NCI-H128 (cell line): ENCODE measurements around the gene ALDH1A2.
"Not testable (repeated sequence)": the region's sequence is repeated elsewhere in the genome, so short reads cannot be mapped to it uniquely, and the experiment has no call there.

Source experiments
- DNase-seq: peaks from one replicate; lab custom pipeline; 2025; ENCODE audit not compliant: unreplicated experiment; lab: John Stamatoyannopoulos, UW

ALDH1A2 gene

GRCh38 chr15:58043192-58043903 is 22.2 kb downstream of the ALDH1A2 start:
- no peak for DNase-seq

GRCh38 chr15:58042006-58042405 is 23.5 kb downstream of the ALDH1A2 start:
- DNase-seq = no peak

GRCh38 chr15:58040150-58040549 is 25.4 kb downstream of the ALDH1A2 start:
- no peak for DNase-seq

- no peak for DNase-seq
Measured at GRCh38 chr15:58039079-58040035, 26.2 kb downstream of the ALDH1A2 start.

DNA sequence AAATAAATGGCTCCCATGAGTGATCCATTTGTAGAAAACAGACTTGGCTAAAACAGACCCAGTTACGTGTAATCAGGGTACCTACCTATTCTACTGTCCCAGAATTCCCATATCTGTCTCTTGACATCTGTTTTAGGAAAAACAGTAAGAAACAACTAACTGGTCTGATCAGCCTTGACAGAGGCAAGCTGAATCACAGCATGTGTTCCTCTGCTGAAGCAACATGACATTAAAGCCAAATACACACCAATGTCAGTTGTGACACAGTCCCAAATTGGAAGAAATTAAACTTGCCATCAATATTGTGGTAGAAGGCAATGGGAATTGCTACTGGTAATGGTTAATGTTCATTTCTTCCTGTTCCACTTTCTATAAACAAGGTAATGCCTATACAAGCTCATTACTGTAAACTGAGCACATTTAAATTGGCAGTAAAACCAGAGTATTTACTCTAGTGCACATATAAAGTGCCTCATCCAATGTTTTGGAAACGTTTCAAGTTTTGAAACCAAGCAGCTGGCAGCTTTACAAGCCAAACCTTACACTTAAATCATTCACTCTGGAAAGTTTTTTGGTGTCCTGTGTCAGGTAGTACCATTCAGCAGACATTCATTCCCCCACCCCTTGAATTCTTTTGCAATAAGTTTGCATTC is 27.0 kb downstream of the ALDH1A2 start:
- DNase-seq = peak; percentile 82

DNA sequence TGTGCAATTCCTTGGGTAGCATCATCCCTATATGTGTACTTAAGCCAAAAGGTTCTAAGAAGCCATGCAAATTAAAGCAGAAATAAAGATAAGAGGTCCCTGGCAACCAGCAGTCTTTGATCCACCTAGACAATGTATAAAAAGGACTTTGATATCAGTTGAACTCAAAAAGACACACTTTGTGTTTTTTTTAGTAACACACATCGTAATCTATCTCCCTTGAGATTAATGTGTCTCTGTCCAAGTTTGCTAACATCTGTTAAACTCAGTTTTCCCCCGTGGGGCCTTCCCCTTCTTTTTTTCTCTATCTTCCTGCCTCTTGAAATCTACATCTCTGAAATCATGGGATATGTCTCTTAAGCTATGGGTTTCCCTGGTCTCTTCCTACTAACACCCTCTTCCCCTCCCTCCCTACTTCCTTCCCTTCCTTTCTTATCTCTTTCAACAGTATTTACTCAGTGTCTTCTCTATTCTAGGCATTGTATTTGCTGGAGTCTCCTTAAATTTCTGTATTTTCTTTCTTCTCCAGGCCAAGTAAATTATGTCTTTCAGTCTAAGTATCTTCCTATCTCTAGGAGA is 27.7 kb downstream of the ALDH1A2 start:
- DNase-seq = no peak

GRCh38 chr15:58036579-58036978 is 28.9 kb downstream of the ALDH1A2 start:
- DNase-seq = no peak

DNA sequence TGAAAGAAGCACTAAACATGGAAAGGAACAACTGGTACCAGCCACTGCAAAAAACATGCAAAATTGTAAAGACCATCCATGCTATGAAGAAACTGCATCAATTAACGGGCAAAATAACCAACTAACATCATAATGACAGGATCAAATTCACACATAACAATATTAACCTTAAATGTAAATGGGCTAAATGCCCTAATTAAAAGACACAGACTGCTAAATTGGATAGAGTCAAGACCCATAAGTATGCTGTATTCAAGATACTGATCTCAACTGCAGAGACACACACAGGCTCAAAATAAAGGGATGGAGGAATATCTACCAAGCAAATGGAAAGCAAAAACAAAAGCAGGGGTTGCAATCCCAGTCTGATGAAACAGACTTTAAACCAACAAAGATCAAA is 37.1 kb downstream of the ALDH1A2 start:
- not testable (repeated sequence) for DNase-seq

DNA sequence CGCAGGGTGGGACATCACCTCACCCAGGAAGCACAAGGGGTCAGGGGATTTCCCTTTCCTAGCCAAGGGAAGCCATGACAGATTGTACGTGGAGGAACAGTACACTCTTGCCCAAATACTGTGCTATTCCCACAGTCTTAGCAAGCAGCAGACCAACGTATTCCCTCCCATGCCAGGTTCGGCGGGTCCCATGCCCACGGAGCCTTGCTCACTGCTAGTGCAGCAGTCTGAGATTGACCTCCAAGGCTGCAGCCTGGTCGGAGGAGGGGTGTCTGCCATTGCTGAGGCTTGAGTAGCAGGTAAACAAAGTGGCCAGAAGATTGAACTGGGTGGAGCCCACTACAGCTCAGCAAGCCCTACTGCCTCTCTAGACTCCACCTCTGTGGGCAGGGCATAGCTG is 39.0 kb downstream of the ALDH1A2 start:
- no peak for DNase-seq

- no peak for DNase-seq
Measured at GRCh38 chr15:58026051-58026450, 39.5 kb downstream of the ALDH1A2 start.

- DNase-seq = no peak
Measured at GRCh38 chr15:58021332-58022230, 43.9 kb downstream of the ALDH1A2 start.

DNA sequence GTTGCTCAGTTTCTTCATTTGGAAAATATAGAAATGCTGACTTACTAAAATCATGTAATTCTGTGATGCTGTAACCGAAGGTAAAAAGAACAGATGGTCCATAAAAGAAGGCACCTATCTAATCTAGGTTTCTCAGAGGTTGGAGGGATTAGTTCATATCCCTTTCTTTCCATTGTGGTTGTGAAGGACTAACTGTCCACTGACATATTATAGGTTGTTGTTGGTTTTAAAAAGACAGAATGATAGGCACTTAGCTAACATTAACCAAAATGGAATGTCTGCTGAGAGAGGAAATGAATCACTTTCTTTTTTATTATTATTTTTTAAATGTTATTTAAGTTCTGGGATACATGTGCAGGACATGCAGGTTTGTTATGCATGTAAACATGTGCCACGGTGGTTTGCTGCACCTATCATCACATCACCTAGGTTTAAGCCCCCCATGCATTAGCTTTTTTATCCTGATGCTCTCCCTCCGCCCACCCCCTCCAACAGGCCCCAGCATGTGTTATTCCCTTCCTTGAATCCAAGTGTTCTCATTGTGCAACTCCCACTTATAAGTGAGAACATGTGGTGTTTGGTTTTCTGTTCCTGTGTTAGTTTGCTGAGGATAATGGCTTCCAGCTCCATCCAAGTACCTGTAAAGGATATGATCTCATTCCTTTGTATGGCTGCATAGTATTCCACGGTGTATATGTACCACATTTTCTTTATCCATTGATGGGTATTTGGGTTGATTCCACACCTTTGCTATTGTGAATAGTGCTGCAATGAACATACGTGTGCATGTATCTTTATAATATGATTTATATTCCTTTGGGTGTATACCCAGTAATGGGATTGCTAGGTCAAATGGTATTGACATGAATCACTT is 45.8 kb downstream of the ALDH1A2 start:
- no peak for DNase-seq

GRCh38 chr15:58017869-58018268 is 47.6 kb downstream of the ALDH1A2 start:
- no peak for DNase-seq

DNA sequence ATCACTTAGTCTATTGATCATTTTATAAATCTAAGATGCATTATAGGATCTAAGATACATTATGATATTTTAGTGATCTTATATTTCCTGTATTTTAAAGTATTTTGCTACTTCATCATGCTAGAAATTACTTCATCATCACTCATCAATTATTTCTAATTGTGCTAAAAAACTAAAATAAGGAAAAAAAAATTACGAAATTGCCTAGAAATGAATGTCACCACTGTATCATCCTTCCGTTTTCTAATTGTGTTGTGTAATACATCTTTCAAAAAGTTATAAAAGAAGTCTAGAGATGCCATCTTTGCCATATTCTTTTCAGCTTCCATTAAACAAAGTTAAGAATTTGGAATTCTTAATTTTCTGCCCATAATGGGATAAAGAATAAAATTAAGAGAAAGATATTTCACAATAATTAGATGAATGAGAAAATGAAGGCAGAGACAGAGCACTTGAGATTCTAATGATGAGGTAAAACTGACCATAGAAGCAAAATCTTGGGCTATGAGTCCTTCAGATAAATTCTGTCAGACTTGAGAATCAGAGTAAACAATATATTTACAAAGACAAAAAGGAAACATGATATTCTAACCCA is 48.8 kb downstream of the ALDH1A2 start:
- DNase-seq = no peak

DNA sequence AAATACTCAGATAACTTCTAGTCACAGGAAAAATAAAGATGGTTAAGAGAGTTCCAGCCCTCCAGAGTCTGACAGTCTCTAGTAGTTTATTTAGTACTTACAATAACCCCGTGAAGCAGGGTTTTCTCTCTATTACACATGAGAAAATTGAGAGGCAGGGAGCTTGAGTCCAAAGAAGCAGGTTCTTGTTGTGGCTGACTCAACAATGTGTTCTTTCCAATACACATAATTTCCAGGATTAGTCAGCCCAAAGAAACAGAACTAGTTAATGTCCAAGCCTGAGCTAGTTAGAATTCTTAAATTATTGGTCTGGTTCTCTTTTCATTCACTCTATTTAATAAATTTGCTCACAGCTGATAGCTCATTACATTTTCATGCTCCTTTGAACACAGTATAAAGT is 49.9 kb downstream of the ALDH1A2 start:
- no peak for DNase-seq

DNA sequence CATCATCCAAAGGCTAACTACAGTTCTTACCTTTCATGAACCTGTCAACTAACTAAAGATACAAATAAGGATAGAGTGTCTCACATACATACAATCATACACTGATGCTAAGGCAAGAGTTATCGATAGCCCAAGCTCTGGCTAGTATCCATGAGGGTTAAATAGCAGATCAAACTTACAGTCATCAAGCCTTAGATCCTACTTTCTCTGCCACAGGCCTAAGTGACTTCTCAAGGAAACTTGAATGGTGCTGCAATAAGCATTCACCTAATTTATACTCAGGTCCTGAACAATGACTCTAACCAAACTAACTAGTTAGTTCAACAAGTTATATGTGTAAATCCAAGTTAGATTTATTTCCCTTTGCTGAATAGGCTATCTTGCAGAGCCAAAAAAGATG is 51.0 kb downstream of the ALDH1A2 start:
- DNase-seq = no peak

GRCh38 chr15:58014040-58014439 is 51.5 kb downstream of the ALDH1A2 start:
- no peak for DNase-seq

DNA sequence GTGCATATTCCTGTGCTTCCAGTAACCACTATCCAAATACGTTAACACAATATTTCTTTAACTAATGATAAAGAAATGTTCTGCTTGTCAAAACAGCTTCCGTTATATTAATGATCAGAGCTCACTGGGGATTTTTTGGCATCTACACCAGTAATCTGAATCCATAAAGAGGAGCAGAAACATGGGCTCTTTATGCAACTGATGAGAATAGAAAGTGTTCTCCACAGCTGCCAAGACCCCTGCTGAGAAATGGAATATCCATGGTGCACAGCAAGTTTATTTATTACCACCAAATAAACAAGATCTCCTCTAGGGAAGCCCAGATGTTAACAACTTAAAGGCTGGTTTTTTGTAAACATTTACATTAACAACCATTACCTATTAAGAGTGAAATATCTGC is 54.5 kb downstream of the ALDH1A2 start:
- DNase-seq = peak; percentile 14

GRCh38 chr15:58003810-58004209 is 61.7 kb downstream of the ALDH1A2 start:
- no peak for DNase-seq
